Peyer's patch (tissue), 4 donors: ENCODE data around the gene ATXN2.

Experiments used
- CTCF ChIP-seq, 6 experiments: fragments of 450-650 bp in 4 of 6; fragments of 200-600 bp in 2 of 6; sonication (generic) in 1 of 6; IDR thresholded peaks; one replicate each; pipeline ENCODE4 v1.5.1; 2017 to 2019; ENCODE audit warnings: antibody characterized with exemption in 6 of 6, mild to moderate bottlenecking in 3 of 6, moderate library complexity in 1 of 6
- POLR2A ChIP-seq, 2 donors: fragments of 450-650 bp; IDR thresholded peaks; one replicate each; pipeline ENCODE4 v1.5.1; 2017; ENCODE audit warnings: antibody characterized with exemption in 2 of 2, mild to moderate bottlenecking in 2 of 2, moderate library complexity in 2 of 2

GRCh38 chr12:111413442-111414086, 185.6 kb downstream of the ATXN2 start:
- TF ChIP-seq CTCF (IDR thresholded peaks at IDR 0.05) (no peak), POLR2A (IDR thresholded peaks at IDR 0.05) (no peak)
